Cardiac ventricle fibroblast (primary cell): ENCODE data around the gene SLC35B2. TPM values are rescaled to one million over a fixed set of nuclear protein-coding genes. Genes with fewer than 3 reads are reported as not detected.

Source experiments
- total RNA-seq: library from RNA; depleted of rRNA; stranded (reverse); fragments of >200 nt; gene quantifications from 2 replicates; pipeline ENCODE4 v1.2.3, GENCODE V29; 2015

SLC35B2 gene
- total RNA-seq: 38.7 and 42.3 TPM in 2 replicates

GRCh38 chr6:44257025-44257752, at the start of gene SLC35B2:
SLC35B2 (minus strand) TSS chr6:44257528; CDS start chr6:44257410, 118 bp downstream.

DNA sequence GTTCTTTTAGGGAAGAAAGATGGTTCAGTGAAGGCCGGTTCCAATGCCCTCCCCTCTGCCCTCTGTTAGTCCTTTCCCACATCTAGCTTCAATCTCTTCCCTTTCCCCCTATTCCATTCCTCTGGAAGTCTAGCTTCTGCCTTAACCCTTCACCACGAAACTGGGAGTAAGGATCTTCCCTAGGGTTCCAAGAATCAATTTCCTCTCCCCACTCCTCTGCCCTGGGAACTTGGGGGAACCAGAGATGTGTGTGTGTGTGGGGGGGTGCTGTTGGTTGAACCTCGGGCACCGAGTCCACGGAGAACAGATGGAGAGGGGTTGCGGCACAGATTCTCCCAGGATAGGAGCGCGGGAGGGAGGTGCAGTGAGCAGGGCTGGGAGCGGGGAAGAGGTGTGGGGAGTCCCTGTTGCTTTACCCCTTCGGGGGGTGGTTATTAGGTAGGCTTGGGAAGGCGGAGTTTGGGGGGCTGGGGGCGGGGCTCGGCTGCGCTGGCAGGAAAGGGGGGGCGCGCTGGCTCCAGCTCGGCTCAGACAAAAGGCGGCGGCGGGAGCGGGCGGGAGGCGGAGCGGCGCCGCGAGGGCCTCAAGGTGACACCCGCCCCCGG, 12.7 kb upstream of the SLC35B2 start, which contains the start of gene TMEM151B:
Gene TMEM151B, plus strand, starts transcription at position 530 of the 605 bp plus-strand sequence. CDS start 293 bp downstream, outside the sequence.

GRCh38 chr6:44265007-44265721, 7.8 kb upstream of the SLC35B2 start, which contains the start of gene NFKBIE:
NFKBIE (minus strand) TSS chr6:44265551; CDS start chr6:44265346, 205 bp downstream.

DNA sequence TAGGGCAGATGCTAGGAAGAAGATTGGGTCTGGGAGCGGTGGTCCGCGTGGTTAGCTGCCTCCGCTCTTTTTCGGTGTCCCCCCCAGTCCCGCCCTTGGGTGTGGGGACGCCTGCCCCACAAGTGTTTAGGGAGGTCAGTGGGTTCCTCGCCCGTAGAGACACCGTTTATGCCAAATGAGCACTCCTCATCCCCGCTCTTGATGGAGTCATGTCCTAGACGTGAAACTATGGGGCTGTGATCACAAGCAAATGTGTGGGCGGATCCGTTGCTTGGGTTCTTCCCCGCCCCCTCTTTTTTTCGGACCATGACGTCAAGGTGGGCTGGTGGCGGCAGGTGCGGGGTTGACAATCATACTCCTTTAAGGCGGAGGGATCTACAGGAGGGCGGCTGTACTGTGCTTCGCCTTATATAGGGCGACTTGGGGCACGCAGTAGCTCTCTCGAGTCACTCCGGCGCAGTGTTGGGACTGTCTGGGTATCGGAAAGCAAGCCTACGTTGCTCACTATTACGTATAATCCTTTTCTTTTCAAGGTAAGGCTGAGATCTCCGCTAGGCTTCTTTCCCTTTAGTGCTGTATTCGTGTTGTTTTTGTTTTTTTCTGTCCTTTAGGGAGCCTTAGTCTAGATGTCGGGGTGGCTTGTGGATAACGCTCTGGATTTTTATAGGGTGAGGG, 10.5 kb downstream of the SLC35B2 start, which contains the start of gene HSP90AB1:
Gene HSP90AB1, plus strand, starts transcription at position 439 of the 675 bp plus-strand sequence. CDS start 1,529 bp downstream, outside the sequence.

DNA sequence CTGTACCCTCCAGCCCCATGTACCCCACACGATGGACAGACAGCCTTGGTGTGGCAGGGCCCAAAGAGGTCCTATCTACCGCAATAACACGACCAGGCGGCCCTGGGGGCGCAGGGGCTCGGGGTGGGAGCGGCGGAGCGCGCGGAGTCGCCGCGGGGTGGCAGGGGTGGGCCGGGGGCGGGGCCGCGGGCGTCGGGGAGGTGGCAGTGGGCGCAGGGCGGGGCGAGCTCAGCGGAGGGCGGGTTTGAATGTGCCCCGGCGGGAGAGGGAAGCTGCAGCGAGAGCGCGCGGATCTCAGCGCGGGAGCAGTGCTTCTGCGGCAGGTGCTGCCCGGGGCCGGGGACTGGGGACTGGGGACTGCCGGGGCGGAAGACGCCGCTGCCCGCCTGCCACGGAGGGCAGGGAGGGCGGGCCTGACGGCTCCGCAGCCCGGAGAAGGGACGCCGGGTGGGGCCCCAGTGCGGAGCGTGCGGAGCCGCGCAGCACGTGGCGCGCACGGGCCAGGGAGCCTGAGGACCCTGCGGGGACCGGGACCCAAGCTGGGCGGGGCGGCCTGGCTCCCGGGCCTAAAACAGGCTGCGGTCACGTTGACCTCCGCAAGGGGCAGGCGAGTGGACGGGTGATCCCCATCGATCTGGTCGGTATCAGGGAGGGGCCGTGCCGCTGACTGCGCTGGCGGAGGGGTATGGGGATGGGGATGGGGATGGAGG, 33.9 kb downstream of the SLC35B2 start, which contains the start of gene SLC29A1:
Gene SLC29A1, plus strand, starts transcription at position 277 of the 710 bp plus-strand sequence. CDS start 3,719 bp downstream, outside the sequence.

DNA sequence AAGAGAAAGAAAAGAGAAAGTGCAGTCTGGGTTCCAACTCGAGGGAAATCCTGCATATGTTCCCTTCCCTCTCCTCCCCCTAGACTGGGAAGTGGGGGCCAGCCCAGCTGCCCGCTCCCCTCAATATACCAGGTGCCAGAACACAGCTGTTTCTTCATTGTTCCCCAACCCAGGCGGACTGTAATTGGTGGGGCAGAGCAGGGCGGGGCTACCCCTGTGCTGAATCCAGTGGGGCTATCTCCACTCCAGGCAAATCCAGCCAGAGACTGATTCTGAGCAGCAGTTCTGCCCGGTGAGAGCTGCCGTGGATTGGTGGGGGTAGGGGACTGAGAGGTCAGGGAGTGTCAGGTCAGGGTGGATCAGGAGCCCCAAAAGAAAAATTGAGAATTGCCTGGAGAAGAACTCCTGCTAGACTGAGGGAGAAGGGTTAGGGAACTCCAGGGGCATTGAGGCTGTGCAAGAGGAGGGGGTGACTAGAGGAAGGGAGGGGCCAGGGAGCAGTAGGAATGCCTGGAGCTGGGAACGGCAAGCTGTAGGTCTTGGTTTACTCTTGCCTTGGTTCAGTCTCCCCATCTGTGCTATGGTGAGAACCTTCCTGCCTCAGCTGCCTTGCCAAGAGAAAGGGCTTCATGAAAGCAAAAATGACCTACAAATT, 40.5 kb downstream of the SLC35B2 start, which contains the start of gene MYMX:
Gene MYMX, plus strand, starts transcription at position 250 of the 655 bp plus-strand sequence. CDS start 546 bp downstream, outside the sequence.

Other genes starting within 250 kb of the SLC35B2 start
- 35.7 and 39.7 TPM in 2 replicates for gene MRPL14, start 130.1 kb downstream of the SLC35B2 start, total RNA-seq
- gene TMEM63B, start 130.0 kb downstream of the SLC35B2 start, total RNA-seq: 13.0 and 23.9 TPM in 2 replicates
- gene CAPN11, start 98.7 kb downstream of the SLC35B2 start, total RNA-seq: 0.12 and 0.34 TPM in 2 replicates
- not detected in 2 replicates for gene MYMX, start 40.6 kb downstream of the SLC35B2 start, total RNA-seq
- gene SLC29A1, start 33.9 kb downstream of the SLC35B2 start, total RNA-seq: 6.1 and 9.5 TPM in 2 replicates
- 553 and 563 TPM in 2 replicates for gene HSP90AB1, start 10.4 kb downstream of the SLC35B2 start, total RNA-seq
- 6.2 and 6.5 TPM in 2 replicates for gene NFKBIE, start 8.0 kb upstream of the SLC35B2 start, total RNA-seq
- gene TMEM151B, start 12.9 kb upstream of the SLC35B2 start, total RNA-seq: 0.06 TPM in 1 of 2 replicates, not detected in the other
- gene AARS2, start 55.8 kb upstream of the SLC35B2 start, total RNA-seq: 6.5 and 7.0 TPM in 2 replicates
- gene SPATS1, start 85.1 kb upstream of the SLC35B2 start, total RNA-seq: not detected in 2 replicates
- gene CDC5L, start 130.2 kb upstream of the SLC35B2 start, total RNA-seq: 10.7 and 13.5 TPM in 2 replicates